Activated naive CD4-positive, alpha-beta T cell (primary cell): Measurements from ENCODE around the gene SMIM28.
"Not testable (repeated sequence)": the region's sequence is repeated elsewhere in the genome, so short reads cannot be mapped to it uniquely, and the experiment has no call there.

Source experiments
- DNase-seq, 4 experiments: peaks; one replicate each; lab custom pipeline; 2025; lab: John Stamatoyannopoulos, UW

The SMIM28 gene

GRCh38 chr6:138405816-138406413 is 28.2 kb downstream of the SMIM28 start:
- no peak for DNase-seq

DNA sequence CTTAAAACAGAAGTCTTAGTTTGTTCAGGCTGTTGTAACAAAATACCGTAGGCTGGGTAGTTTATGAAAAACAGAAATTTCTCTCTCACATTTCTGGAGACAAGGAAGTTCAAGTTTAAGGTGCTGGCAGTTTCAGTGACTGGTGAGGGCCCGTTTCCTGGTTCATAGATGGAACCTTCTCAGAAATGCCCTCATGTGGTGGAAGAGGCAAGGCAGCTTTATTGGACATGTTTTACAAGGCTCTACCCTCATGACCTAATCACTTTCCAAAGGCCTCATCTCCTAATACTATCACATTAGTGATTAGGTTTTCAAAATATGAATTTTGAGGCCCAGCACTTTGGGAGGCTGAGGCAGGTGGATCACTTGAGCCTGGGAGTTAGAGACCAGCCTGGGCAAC is 28.7 kb downstream of the SMIM28 start:
- DNase-seq = no peak

GRCh38 chr6:138410048-138410735 is 32.5 kb downstream of the SMIM28 start:
- DNase-seq = no peak

DNA sequence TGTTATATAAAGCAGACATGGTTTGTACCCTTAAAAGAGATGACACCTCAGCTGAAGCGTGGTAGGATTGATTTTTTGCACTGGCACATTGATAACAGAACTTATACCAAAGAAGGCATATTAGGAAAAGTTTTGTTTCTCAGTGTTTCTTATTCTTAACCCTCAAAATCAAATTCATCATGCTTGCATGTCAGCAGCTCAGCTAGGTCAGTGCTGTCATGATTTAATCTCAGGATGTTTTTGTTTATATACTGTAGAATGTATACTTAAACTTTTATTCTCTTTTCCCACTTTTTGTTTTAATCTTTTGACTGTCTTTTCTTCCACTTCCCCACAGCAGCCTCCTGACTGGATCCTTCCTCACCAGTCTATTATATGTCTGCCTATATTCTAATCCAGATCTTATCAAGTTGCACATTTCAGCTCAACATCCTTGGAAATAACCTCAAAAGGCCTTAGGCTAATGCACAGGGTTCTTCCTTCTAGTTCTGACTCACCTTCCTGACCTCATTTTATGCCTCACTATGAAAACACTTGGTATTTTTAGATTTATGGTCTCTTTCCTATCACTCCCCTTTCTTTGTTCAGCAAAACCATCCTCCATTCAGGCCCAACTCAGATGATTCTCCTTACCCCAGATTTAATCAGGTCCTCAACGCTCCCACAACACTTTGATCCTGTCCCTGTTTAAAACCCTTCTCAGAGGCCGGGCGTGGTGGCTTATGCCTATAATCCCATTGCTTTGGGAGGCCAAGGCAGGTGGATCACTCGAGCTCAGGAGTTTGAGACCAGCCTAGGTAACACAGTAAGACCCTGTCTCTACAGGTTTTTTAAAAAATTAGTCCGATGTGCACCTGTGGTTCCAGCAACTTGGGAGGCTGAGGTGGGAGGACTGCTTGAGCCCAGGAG is 33.5 kb downstream of the SMIM28 start:
- DNase-seq = no peak

- no peak for DNase-seq
Measured at GRCh38 chr6:138415125-138415524, 37.4 kb downstream of the SMIM28 start.

DNA sequence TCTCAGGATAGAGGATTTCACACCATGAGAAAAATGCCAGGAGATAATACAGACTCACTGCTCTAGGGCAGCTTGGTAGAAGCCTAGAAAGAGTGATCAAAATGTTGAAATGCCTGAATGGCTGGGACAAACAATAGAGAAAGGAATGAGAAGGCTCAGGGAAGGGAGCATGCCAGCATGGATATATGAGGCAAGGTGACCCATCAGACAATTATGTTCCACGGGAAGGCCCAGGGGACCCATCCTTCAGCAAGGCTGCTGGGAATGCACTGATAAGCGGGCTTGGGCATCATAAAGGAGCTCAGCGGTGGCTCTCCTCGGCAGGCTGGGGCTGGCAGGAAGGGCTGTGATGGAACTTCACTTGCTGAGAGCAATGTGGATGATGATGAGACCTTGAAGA is 38.5 kb downstream of the SMIM28 start:
- DNase-seq = no peak

DNA sequence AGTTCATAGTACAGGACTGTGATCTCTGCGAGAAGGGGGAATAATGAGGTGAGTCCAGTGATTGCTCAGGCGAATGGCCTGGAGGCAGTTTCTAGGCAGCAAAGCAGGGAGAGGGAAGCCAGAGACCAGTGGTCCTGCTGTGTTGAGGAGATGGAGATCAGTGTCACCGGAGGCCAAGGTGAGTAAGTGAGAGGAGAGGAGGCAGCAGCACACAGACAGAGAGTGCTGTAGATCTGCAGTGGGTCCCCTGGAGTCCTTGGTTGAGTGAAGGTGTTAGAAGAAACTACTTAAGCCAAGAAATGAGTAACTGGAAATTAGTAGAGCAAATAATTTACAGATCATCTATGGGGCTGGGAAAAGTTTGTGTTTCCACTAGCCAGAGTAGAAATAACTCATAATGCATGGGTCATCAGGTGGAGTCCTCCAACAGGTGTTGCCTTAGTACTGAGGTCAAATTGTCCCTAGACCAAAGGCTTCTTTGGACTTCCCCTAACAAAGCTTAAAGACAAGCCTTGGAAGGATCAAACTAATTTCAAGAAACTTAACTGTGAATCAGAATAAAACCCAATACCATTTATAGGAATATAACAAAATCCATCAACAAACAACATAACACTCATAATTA is 39.9 kb downstream of the SMIM28 start:
- no peak for DNase-seq

- DNase-seq = no peak
Measured at GRCh38 chr6:138418118-138418742, 40.5 kb downstream of the SMIM28 start.

DNA sequence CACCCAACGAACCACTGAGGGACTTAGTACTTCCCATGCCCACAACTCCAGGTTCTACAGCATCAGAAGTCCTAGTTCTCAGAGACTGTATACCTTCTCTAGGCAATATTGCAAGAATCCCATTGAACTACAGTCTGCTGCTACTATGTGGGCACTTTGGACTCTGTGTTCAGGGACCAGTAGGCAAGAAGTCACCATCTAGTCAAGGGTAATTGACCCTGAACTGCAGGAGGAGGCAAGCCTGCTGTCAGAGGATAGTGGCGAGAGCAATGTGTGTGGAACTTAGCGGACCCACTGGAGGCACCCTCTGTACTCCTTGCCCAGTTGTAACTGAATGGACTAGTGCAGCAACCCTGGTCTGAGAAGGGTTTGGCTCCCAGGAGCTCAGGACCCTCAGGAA is 42.1 kb downstream of the SMIM28 start:
- DNase-seq = no peak

DNA sequence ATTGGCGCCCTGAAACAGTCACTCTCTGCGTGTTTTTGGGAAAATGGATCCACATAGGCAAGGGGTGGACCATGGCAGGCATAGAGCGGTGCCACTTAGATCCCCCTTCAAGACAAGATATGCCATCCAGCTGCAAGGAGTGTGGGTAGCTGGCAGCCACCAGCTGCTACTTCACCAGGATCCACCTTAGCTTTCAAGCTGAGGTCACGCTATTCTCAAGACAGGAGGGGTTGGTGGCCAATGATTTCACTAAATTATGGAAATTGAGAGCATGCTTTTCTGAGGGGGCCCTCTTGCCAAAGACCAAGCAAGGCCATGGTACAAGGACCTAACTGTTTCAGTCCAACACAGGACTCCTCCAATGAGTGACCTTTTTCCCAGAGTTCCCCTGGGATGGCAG is 42.7 kb downstream of the SMIM28 start:
- DNase-seq = no peak

DNA sequence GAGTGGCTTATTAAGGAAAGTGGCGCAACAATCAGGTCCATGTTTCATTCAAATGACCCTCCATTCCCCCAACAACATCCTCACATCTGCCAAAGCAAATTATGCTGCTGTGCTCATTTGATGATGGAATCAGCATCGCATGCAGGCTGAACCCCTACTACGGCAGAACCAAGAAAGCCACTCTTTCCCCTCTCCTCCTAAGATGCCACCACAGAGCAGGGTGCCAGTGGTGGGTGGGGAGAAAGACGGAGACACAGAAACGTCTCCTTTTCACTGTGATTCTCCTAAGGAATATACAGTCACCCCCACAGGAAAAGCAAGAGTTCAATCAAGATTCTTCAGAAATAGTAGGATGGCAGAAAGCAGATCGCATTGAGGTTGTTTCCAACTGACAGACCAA is 43.4 kb downstream of the SMIM28 start:
- DNase-seq = no peak

GRCh38 chr6:138421608-138422007 is 43.9 kb downstream of the SMIM28 start:
- DNase-seq = no peak

GRCh38 chr6:138422861-138423260 is 45.2 kb downstream of the SMIM28 start:
- DNase-seq = no peak

- no peak for DNase-seq
Measured at GRCh38 chr6:138424004-138424904, 46.5 kb downstream of the SMIM28 start.

GRCh38 chr6:138425256-138425655 is 47.6 kb downstream of the SMIM28 start:
- not testable (repeated sequence) for DNase-seq

DNA sequence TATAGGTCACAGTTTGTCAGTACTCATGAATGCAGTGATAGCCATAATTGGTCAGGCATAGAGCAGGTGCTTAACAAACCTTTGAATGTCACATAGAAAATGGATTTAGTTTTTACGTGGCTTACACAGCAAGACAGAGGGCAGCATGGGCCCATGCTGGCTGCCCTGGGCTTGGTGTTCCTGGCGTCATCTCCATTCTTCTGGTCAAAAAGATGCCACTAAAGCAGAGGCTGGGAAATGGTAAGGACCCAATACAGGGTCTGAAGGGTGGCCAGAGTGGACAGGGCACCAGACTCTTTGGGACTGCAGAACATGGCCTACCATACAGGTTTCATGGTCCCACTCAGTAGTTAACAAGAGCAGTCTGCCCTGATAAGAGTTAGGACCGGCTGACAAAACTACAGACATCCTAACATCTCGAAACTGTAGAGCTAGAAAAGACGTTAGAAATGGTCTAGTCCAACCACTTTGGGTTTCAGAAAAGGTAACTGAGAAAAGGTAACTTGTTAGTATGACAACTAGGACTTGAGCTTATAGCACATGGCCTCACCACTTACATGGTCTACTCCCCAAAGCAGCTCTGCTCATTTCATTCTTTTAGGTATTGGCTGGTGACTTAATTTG is 48.9 kb downstream of the SMIM28 start:
- DNase-seq = no peak

DNA sequence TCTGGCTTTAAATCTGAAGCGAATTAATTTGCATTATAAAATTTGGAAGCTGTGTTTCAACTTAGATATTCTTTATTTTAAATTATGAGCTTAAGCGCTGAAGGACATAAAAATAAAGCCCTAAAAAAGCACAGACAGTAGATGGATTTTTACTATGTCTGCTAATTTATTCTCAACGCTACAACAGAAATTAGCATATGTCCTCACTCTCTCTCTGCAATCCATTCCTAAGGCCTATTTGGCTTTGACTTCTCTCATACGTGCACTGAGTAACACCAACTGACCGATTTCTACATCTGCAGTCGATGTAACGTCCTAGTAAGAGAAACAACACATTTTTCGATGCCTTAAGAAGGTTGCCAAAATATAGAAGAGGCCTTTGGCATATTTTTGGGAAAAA is 50.0 kb downstream of the SMIM28 start:
- DNase-seq = no peak

DNA sequence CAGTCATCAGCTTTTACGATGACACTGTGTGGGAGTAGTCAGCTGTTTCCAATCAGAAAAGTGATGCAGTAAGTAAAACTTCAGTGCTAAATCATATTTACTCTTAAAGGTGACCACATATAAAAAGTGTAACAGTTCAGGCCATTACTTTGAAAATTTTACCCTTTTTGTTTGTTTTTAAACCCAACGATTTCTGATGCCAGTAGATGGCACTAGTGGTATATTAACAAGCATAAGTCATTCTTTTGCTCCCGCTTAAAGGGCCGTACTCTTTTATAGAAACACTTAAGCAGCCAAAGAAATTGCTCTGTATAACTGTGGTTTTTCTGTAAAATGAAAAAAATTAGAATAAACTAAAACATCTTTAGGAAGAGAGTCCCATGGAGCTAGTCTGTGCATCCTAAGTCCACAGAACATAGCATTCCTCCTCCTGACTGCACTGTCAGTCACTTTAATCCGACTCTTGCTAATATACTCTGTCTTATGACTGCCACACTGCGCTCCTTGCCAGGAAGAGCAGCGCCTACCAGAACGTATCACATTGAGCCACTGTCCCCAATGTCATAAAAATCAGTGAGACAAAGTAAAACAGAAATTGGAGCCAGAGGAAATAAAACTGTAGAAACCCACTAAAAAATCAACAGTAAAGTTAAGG is 51.4 kb downstream of the SMIM28 start:
- no peak for DNase-seq

GRCh38 chr6:138429761-138430160 is 52.1 kb downstream of the SMIM28 start:
- no peak for DNase-seq
